ENCODE data around the gene DNAJB4.
"Not testable (repeated sequence)": the region's sequence is repeated elsewhere in the genome, so short reads cannot be mapped to it uniquely, and the experiment has no call there.

The DNAJB4 gene

DNA sequence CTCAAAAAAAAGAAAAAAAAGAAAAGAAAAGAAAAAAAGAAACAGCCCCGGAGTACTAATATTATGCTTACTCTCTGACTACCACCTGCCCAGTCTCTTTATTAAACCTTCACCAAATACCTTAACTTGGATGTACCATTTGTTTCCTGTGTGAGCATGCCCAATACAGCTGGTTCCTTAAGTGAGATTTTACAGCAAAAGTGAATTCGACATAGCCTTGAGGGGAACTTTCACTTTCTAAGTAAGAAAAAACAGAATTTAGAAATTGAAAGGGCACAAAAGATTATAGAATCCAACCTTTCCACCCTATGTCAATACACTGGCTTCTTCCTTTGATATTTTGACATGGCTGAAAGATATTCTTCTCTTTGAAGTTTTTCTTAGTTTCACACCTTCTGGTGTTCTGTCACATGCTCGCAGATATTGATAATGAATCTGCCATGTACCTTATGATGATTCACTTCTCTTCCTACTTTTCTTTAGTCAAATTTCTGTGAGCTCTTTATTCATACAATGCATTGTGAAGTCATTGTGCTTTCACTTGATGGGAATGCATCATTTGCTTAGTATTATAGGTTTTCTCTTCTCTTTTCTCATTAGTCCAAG is 35.8 kb downstream of the DNAJB4 start:
- no peak for DNase-seq

DNA sequence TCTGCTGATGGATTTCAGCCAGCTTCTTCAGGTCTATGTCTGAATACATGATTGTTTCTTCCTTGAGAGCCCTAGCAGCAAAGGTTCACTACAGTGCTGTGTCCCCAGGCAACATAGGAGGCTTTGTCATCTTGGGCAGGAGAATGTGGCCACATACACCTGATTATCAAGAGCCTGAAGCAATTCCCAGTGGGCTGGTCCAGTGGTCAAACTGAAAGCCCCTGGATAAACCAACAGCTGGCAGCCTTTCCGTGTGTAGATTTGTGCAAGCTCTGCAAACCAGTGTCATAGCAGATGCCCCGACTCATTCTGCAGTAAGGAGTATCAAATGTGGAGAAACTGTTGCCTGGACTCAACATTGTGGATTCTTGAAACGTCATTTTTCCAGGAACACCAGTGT is 38.7 kb downstream of the DNAJB4 start:
- DNase-seq = no peak

DNA sequence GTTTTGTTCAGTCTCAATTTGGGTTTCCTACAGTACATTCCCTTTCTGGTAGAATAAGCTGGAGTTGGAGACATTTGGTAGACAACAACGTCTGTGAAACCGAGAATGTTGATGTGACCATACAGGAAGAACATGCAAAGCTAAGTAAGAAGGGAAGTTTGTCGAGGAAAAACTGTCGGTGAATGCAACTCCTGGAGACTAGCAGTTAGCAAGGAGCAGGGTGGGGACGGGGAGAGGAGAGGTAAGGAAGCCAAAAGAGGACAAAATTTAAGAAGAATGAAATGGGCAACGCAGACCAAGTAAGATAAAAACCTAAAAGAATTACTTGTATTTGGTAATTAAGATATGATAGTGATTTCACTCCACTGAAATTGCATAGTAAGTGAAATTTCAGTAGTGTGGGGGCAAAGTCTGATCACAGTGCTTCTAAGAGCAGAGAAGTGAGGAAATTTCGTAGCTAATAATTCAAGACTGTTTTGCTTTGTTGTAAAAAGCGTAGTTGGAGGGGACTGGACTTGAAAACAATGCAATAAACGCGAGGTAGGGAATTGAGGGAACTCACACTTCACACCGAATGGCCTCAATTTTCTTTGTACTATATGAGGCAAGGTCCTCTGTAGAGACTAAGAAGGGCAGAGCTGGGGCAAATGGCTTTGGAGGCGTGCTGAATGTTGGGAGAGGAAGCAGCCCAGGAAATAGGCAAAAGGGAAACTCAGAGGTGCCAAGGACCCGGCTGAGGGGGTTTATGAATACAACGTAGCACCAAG is 40.2 kb downstream of the DNAJB4 start:
- DNase-seq = no peak

DNA sequence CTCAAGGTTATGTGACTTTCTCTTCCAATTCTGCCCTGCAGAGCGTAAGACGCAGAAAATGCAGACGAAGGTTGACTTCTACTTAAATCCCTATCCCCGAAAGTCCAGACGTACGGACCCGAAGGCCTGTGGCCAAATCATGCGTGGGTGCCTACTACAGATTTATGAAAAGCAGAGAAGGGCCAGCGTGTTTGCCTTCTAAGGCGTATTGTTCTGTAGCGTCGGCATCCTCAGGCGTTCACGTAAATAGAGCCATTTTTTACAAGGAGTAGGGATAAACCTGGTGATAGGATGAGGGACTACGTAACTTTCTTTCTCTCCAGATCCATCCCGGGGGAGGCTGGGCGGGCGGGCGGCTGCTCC is 40.8 kb downstream of the DNAJB4 start:
- no peak for DNase-seq

DNA sequence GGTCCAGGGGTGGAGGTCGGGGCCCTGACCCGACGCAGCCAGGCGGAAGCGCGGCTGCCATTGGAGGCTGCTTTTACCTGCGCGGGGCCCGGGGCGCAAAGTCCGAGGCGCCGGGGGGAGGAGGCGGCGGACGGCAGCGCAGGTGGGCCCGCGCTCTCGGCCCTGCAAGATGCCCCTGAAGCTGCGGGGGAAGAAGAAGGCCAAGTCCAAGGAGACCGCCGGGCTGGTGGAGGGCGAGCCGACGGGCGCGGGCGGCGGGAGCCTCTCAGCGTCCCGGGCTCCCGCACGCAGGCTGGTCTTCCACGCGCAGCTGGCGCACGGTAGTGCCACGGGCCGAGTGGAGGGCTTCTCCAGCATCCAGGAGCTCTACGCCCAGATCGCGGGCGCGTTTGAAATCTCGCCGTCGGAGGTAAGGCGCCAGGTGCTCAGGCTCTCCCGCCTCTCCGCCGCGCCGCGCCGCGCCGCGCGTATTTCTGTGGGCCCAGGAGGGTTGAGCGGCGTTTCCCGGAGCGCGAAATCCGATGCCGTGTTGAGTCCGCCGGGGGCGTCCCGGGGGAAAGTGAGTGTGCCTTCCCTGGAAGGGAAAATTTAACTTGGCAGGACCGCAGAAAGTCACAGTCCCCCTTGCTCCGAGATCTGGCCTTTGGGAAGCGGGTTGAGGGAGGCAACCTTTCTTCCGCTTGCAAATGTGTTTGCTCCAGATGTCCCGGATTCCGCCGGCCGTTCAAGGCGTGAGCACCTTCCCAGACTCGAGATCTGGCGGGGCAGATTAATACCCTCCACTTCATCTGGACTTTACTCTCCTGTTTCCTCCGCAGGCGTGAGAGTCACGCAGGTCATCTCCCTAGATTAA is 41.4 kb downstream of the DNAJB4 start, which contains the start of gene GIPC2:
Gene GIPC2 (plus strand): TSS at position 41 of the 853 bp plus-strand sequence. CDS start 129 bp downstream, at position 170.
- peak; percentile 30 for DNase-seq

DNA sequence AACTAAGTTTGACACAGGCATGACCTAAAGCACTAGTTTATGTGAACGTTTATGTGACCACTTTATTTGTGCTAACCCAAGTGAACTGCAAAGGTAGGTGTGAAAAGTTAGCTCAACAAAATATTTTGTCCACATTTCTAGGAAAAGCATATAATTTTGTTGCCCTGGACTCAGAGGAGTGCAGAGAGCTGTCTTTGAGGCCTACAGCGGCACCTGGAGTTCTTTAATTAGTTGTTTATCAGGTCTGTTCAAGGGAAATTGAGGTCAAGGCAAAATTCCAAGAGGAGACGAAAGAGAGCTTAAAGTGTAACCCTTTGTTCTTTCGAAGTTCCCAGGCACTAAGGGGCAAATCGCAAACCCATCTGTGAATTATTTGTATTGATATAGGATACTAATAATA is 42.4 kb downstream of the DNAJB4 start:
- no peak for DNase-seq

DNA sequence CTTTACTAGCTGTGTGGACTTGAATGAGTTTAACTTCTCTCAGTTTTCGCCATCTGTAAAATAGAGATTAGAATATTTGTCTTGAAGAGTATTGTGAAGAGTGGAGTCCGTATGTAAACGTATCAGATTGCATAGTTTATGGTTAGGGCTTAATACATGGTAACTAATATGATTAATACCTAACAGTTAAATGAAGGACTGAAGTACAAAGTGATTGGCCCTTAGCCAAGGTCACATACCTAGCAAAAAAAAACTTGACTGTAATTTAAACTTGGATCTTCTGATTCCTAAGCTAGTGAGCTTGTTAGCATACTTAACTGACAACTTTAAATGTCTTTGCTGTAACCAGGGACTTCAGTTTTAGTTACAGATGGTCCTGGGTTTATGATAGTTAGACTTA is 42.9 kb downstream of the DNAJB4 start:
- no peak for DNase-seq

DNA sequence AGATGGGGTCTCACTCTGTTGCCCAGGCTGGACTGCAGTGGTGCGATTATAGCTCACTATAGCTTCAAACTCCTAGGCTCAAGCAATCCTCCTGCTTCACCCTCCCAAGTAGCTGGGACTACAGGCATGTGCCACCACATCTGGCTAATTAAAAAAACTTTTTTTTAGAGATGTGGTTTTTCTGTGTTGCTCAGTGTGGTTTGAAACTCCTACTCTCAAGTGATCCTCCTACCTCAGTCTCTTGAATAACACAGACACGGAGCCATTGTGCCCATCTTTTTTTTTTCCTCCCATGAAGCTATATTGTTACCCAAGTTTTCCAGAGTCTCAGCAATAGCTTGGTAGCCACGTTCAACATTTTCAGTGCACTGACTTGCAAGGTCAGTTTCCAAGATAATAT is 43.7 kb downstream of the DNAJB4 start:
- DNase-seq = no peak

DNA sequence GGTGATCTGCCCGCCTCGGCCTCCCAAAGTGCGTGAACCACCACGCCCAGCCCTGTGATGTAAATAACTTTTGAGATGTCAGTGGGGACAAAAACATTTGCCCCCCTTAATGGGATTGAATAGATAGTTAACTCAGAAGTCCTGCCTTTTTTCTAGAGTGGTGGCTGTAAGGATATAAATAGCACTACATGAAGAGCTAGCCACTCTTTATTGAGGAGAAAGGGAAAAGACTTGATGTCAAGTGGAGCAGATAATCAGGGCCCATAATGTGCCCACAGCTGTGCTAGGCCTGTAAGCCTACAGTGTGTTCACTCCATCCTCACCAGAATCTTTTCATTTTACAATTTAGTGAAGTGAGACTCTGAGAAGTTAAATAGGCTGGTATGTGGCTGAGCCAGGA is 44.7 kb downstream of the DNAJB4 start:
- no peak for DNase-seq

DNA sequence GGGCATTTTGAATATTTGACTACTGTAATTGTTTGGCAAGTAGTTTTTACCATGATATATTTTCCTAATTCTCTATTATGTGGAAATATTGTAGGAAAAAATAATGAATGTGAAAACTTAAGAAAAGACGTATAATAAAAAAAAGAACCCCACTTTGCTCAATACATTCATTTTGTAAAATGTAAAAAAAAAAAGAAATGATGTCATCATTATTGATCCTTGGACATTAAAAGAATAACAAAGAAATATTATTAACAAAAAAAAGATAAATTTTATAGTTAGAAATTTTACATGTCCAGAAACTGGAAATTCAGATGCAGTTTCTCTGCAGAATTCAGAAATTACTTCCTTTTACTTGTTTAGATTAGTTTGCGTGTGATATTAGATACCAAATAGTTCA is 46.3 kb downstream of the DNAJB4 start:
- DNase-seq = no peak

DNA sequence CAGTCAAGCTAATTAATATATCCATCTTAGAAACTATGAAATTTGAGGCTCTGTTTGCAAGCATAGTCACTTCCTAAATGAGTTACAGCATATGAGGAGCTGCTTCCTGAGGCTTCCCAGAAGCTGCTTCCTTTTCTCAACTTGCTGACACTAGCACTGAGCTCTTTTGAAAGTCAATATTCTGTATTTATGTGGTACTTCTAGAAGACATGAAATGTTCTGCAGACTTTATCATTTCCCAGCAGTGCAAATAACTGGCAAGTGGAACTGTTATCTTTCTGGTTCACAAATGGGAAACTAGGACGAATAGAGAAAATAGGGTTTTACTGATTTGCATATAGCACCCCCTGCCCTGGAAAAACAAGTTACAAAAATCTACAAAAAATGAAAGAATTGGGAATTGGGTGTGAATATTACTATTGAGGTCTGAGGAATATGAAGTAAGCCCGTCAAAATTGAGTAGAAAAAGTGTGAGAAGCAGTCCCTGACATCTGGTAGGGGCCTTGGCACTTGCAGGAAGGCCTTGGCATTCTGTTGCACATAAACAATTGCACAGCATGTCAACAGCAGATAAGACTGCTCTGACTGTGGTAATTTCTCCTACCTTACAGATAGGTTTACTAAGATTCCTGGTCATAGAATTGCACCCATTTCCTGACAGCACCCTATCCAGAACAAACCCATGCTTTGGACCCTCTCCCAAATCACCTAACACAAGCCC is 48.1 kb downstream of the DNAJB4 start:
- no peak for DNase-seq

DNA sequence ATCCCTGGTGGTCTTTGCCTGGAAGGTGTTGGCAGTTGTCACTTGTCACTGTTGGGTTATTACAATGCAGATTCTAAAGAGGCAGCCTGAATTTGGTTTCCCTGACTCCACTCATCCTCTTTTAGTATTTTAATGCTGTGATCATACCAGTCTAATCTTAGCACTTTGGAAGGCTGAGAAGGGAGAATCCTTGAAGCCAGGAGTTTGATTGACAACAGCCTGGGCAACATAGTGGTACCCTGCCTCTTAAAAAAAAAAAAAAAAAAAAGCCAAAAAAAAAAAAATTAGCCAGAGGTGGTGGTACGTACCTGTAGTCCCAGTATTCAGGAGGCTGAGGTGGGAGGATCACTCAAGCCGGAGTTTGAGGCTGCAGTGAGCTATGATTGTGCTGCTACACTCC is 48.8 kb downstream of the DNAJB4 start:
- DNase-seq = no peak

DNA sequence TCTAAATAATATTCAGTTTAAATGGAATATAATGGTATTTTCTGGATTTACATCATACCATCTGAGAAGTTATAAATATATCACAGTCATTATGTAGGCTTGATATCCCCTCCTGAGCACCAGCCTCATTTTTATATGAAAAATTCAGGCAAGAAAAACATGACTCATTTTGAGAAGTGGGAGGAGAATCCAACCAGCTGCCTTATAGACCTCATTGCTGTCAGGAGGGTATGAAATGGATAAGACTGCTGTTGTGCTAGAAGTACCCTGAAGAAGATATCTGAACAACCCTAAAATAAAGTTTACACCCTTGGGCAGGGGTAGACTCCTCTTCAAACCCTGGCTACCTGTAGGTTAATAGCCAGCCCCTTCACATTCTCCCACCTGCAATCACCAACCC is 49.8 kb downstream of the DNAJB4 start:
- no peak for DNase-seq

DNA sequence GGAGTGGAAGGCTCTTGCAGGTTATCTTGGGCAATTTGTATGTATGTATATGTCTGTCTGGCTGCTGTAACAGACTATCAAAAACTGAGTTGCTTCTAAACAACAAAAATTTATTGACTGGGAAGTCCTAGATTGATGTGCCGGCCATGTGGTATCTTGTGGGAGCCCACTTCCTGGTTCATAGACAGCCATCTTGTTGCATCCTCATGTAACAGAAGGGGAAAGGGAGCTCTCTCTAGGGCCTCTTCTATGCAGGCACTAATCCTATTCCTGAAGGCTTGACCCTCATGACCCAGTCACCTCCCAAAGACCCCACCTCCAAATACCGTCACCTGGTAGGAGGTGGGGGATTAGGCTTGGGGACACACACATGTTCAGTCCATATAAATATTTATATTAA is 50.2 kb downstream of the DNAJB4 start:
- DNase-seq = no peak

DNA sequence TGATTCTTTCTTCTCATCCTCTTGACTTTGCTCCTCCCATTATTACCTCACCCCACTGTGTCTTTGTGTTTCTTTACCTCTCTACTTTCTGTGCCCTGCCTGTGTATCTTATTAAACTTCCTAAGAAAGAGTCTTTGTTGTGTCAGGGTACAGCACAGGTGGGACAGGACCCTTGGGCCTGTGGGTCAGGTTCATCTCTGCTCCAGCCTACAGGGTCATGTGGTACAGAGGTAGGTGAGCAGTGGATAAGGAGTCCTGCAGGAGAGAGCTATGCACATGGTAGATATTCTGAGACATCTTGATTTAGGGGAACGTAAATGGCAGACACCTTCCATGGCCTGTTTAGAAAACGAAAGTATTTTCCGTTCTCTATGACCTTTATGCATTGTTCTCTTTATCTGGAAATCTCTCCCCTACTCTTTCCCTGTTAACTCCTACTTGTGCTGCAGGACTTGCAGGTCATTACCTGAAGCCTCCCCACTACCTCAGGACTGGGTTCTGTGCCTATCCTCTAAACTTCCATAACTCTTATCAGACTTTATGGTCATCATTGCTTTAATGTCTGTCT is 50.9 kb downstream of the DNAJB4 start:
- DNase-seq = no peak

DNA sequence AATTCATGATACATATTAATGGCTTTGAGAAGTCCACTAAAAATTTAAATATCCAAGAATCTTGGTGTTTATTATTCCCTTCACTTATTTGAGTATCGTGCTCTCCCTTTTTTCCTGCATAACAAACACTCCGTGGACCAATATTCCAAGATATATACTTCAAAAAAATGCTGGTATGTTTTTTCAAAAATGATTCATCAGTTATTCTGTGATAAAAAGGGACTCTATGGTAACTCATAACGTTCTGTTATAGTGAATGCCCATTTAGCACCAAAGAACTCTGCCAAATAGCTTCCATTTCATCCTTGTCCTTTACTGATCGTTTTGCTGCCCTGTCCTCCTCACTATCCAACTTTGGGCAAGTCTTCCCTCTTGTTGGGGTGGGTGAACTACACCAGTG is 53.9 kb downstream of the DNAJB4 start:
- DNase-seq = no peak

DNA sequence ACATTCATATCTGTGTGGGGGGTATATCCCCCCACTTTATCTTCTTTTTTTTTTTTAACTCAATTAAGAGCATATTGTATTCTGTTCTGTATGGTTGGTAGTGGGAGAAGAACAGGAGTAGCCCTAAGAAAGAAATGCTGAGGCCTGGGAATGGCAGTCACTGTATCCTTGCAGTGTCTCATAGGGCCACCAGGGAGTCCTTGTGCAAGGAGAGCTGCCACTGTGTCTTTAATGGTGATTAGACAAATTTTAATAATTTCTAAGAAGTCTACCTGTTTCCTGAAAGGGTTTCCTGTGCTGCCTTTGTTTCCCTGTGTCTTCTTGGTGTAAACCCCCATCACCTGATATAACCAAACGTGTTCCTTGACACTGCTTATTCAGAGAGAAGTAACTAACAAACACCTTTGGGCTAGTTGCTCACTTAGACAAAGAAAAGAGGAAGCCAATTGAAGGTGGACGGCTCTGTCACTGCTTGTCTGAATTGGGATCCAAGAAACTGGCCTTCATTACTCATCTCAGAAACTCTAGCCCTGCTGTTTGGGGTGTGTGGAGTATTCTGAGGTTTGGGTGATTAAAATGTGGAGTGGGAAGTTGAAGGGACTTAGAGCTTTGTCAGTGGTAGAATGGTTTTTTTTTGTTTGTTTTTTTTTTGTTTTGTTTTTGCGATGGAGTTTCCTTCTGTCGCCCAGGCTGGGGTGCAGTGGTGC is 56.3 kb downstream of the DNAJB4 start:
- DNase-seq = no peak

DNA sequence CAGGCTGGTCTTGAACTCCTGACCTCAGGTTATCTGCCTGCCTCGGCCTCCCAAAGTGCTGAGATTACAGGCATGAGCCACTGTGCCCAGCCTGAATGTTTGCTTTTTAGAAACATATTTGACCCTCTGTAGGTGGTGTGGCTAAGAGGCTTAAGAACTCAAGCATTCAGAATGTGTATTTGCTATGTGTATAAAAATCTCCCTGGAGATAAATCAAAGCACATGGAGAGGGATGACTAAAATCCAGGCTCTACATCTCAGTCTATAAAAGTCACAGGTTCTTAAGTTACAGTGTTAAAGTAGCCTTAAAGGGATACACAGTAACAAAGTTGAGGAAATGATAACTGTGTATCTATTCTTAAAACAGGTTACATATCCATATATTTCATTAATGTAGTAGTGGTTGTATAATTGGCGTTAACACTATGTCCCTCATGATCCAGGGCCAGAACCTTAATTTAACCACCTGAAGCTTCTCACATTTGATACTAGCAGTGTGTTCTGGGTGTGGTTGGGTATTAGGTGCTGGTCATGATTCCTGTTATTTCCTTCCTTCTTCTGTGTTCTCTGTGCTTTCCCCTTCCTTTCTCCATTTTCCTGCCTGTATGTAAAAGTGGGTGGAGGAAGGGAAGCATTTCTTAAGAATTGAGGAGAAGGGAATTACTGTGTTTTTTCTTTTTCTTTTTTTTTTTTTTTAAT is 57.2 kb downstream of the DNAJB4 start:
- DNase-seq = no peak

DNA sequence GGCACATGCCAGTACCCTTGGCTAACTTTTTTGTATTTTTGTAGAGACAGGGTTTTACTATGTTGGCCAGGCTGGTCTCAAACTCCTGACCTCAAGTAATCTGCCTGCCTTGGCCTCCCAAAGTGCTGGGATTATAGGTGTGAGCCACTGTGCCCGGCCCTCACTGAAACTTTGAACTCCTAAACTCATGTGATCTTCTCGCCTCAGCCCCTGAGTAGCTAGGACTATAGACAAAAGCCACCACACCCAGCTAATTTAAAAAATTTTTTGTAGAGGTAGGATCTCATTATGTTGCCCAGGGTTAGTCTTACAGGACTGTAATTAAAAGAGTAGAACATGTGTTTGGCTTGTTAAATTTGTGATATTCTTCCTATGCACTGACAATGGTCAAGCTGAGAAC is 60.1 kb downstream of the DNAJB4 start:
- not testable (repeated sequence) for DNase-seq
